AG08396 (cell line): ENCODE results near the gene SFMBT2.

Experiments used
- DNase-seq: peaks from one replicate; pipeline ENCODE4 v3.0.0; 2012; ENCODE audit warnings: low spot score, mixed read lengths

The SFMBT2 gene

DNA sequence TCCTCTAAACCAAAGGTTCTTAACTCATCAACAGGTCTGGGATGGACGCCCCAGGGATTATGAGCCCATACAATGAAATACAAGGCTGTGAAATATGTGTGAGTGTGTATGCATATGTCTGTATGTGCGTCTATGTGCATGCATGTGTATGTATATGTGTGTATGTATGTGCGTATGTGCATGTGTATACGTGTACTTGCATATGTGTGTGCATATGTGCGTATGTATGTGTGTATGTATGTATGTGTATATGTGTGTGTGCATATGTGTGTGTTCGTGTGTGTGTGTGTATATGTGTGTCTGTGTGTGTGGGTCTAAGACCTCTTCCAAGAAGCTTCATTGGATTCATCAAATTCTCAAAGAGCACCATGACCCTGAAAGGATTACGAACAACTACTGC, 112.3 kb downstream of the SFMBT2 start:
- DNase-seq, result no peak

GRCh38 chr10:7297094-7297493, 113.7 kb downstream of the SFMBT2 start:
- DNase-seq, result no peak

GRCh38 chr10:7296648-7297047, 114.2 kb downstream of the SFMBT2 start:
- no peak for DNase-seq

GRCh38 chr10:7296076-7296475, 114.8 kb downstream of the SFMBT2 start:
- no peak for DNase-seq

GRCh38 chr10:7293378-7293920, 117.4 kb downstream of the SFMBT2 start:
- no peak for DNase-seq

GRCh38 chr10:7291487-7292270, 119.2 kb downstream of the SFMBT2 start:
- no peak for DNase-seq

- DNase-seq, result no peak
Observed at GRCh38 chr10:7288060-7288690, 122.7 kb downstream of the SFMBT2 start.

GRCh38 chr10:7287377-7287776, 123.5 kb downstream of the SFMBT2 start:
- no peak for DNase-seq

GRCh38 chr10:7285522-7286322, 125.1 kb downstream of the SFMBT2 start:
- no peak for DNase-seq

- no peak for DNase-seq
Observed at GRCh38 chr10:7283246-7283645, 127.6 kb downstream of the SFMBT2 start.

DNA sequence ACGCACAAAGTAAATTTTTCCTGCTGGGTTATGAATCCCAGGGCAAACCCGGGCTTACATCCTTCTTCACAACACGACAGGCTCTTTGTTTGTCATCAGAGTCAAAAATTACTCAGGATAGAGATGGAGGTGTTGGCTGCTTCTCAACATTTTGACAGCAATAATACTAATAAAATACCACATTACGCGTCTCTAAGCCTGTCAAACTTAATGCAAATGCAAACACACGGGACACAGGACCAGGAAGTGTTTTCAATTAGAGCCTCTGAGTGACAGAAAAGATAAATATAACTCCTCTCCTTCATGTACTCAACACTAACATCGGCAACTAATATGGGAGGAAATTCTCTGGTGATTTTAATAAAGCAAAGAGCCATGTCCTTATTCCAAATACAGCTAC, 128.4 kb downstream of the SFMBT2 start:
- DNase-seq, result no peak

GRCh38 chr10:7281429-7281828, 129.4 kb downstream of the SFMBT2 start:
- DNase-seq, result no peak

DNA sequence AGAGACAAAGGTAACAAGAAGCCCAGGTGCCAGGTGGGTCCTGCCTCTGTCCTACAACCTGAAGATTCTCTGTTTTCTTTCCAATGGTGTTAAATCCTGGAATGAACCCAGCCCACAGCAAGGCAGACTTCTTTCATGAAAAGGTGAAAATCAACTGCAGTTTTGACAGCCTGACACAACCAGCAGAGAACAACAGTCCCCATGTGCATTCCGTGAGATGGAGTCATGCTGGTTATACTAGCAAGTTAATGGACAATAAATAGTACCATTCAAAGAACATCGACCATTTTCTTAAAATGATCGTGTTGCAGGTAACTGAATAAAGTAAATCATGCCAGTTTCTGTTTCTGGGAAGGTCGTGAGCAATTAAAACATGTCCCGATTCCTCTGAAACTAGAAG, 131.5 kb downstream of the SFMBT2 start:
- no peak for DNase-seq

DNA sequence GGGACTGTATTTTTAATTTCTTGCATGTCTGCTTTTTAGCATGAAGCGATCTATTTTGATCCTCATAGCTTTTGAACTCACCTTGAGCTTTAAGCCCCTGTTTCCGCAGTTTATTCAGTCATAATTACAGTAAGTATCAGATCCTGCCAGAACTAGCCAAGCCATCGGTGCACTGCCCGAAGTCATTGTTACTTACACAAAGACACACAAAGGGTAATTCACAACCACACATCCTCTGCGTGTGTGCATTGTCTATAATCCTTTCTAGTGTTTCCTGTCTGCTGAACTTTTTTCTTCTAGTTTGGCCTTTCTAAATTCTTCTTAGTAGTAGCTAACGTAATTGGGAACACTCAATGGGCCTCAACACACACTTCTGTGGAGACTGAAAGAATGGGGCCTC, 133.0 kb downstream of the SFMBT2 start:
- no peak for DNase-seq

- DNase-seq, result no peak
Observed at GRCh38 chr10:7277432-7277831, 133.4 kb downstream of the SFMBT2 start.

GRCh38 chr10:7275761-7276440, 134.9 kb downstream of the SFMBT2 start:
- DNase-seq, result no peak

DNA sequence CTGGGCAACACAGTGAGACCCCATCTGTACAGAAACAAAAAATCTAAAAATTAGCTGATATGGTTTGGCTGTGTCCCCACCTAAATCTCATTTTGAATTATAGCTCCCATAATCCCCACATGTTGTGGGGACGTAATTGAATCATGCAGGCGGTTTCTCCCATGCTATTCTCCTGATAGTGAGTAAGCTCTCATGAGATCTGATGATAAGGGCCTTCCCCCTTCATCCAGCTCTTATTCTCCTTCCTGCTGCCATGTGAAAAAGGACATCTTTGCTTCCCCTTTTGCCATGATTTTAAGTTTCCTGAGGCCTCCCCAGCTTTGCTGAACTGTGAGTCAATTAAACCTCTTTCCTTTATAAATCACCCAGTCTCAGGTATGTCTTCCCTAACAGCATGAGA, 136.5 kb downstream of the SFMBT2 start:
- DNase-seq, result no peak

DNA sequence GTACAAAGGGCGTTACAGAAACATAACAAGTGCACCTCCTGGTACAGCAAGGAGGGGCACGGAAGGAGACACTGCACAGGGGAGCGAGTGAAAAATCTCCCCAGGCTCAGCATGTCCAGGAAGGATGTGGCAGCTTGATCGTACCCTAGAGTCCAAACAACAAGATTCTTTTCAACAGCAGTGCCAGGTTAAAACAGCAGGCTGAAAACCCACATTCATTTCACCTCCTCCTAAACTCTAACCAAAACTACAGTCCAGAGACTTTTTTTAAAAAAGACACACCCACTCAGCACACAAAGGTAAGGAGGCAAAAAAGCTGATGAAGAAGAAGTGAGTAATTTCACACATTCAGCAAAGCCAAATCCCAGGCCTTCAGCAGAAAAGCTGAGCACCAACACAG, 138.8 kb downstream of the SFMBT2 start:
- DNase-seq, result no peak

DNA sequence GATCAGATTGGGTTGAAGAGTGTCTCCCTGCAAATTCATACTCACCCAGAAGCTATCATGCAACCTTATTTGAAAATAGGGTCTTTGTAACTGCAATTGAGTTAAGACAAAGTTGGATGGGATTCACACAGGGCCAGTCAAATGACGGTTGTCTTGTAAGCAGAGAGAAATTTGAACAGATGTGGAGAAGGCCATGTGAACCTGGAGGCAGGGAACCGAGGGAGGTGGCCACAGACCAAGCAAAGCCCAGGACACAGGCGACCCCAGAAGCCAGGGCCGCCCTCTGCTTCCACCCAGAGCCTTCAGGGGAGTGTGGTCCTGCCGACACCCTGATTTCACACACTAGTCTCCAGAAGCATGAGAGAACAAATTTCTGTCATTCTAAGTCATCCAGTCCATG, 140.8 kb downstream of the SFMBT2 start:
- no peak for DNase-seq

DNA sequence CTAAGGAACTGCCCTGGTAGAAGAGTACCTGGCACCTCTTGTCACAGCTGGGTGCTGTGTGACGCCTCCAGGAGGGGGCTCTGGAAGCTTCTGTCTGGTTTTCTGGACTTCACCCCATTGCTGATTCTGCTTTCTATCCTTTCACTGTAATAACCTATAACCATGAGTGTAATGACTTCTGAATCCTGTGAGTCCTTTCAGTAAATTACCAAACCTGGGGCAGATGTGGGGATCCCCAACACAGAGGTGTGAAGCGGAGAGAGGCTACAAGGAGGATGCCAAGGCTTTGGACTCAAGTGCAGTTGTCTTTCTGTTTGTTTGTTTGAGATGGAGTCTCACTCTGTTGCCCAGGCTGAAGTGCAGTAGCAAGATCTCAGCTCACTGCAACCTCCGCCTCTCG, 143.7 kb downstream of the SFMBT2 start:
- DNase-seq, result no peak

GRCh38 chr10:7265396-7266123, 145.3 kb downstream of the SFMBT2 start:
- no peak for DNase-seq
